Esophagus muscularis mucosa (tissue), 3 donors: ENCODE measurements around the gene PRKAA2.
"Not testable (repeated sequence)": the region's sequence is repeated elsewhere in the genome, so short reads cannot be mapped to it uniquely, and the experiment has no call there.

Experiments used
- EP300 ChIP-seq: sonication (generic); formaldehyde crosslinking; IDR thresholded peaks from one replicate; pipeline ENCODE4 v1.6.1; 2017; ENCODE audit warnings: antibody characterized with exemption
- TF ChIP-seq, protein P1 (sequence below), 3 experiments: fragments of 200-600 bp in 2 of 3; fragments of 450-650 bp in 1 of 3; sonication (generic) in 2 of 3; IDR thresholded peaks; one replicate each; pipeline ENCODE4 v1.5.1; 2017 to 2019; ENCODE audit warnings: antibody characterized with exemption in 3 of 3, mild to moderate bottlenecking in 2 of 3, moderate library complexity in 1 of 3

DNA sequence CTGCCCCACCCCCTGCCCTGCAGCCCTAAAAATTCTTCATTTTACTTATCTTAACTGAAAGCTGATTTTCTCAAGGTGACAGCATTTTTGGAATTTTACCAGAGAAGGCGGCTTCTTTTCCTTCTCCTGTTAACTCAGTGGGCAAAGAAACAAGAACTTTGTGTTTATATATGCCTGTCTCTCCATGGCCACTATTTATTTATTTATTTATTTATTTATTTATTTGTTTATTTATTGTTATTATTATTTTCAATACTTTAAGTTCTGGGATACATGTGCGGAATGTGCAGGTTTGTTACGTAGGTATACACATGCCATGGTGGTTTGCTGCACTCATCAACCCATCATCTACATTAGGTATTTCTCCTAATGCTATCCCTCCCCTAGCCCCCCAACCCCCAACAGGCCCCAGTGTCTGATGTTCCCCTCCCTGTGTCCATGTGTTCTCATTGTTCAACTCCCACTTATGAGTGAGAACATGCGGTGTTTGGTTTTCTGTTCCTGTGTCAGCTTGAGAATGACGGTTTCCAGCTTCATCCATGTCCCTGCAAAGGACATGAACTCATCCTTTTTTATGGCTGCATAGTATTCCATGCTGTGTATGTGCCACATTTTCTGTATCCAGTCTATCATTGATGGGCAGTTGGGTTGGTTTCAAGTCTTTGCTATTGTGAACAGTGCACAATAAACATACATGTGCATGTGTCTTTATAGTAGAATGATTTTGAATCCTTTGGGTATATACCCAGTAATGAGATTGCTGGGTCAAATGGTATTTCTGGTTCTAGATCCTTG lies 49.5 kb upstream of the PRKAA2 start:
- TF ChIP-seq, protein P1, sequence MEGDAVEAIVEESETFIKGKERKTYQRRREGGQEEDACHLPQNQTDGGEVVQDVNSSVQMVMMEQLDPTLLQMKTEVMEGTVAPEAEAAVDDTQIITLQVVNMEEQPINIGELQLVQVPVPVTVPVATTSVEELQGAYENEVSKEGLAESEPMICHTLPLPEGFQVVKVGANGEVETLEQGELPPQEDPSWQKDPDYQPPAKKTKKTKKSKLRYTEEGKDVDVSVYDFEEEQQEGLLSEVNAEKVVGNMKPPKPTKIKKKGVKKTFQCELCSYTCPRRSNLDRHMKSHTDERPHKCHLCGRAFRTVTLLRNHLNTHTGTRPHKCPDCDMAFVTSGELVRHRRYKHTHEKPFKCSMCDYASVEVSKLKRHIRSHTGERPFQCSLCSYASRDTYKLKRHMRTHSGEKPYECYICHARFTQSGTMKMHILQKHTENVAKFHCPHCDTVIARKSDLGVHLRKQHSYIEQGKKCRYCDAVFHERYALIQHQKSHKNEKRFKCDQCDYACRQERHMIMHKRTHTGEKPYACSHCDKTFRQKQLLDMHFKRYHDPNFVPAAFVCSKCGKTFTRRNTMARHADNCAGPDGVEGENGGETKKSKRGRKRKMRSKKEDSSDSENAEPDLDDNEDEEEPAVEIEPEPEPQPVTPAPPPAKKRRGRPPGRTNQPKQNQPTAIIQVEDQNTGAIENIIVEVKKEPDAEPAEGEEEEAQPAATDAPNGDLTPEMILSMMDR (IDR thresholded peaks at IDR 0.05), result not testable (repeated sequence)
- TF ChIP-seq EP300, result not testable (repeated sequence)
